ENCODE data around the gene C14orf119. TPM values are rescaled to one million over a fixed set of nuclear protein-coding genes. Genes with fewer than 3 reads are reported as not detected.

The C14orf119 gene
- total RNA-seq, 1 experiment from 2014 or later = 46.8 TPM

- no peak for TF ChIP-seq SP1 (IDR thresholded peaks at IDR 0.05; ENCODE audit: low read depth)
- no peak for TF ChIP-seq ATF3 (IDR thresholded peaks at IDR 0.05)
- TF ChIP-seq CEBPB (IDR thresholded peaks at IDR 0.05; ENCODE audit: low read depth) = no peak
- no peak for TF ChIP-seq SIN3A (IDR thresholded peaks at IDR 0.05; ENCODE audit: low read depth)
- peak; percentile 37 for TF ChIP-seq YY1 (IDR thresholded peaks at IDR 0.05; ENCODE audit: extremely low read depth, insufficient replicate concordance, low read depth, low read length)
Measured at GRCh38 chr14:23057757-23058653, 37.3 kb upstream of the C14orf119 start (continued).

- BruUV-seq (replicated peaks) = TSS peak; percentile 68
- CTCF ChIA-PET = interaction anchor here (1.0 to 9.9 kb wide), 24 partner anchors 10 to 499 kb away, joined by 3 to 175 read pairs (median 5); partner anchors contain the start of genes ACIN1, AJUBA, C14orf119 and PRMT5
- Histone ChIP-seq H3K79me2 (ENCODE audit: insufficient read depth, low read length) (peaks cover 7% of the 10 kb centered on the region; the same call in 1 of the 2 replicates), H3K4me3 (replicated peaks in 1 of 2; ENCODE audit: low read depth in 1 of 2, low read length in 2 of 2) (no peak overlapping the region), H4K20me1 (ENCODE audit: insufficient read depth) (no peaks in the 10 kb centered on the region), H3K4me2 (ENCODE audit: low read length) (peak overlapping the region; percentile 95; the same call in 1 of the 2 replicates), H3K36me3 (ENCODE audit: control insufficient read depth in 1 of 2, insufficient read depth in 2 of 2, low read length in 2 of 2) (peaks cover 29 to 35% of the 10 kb centered on the region in 2 experiments; a peak in 3 of 4 replicates), H3K27me3 (ENCODE audit: insufficient read depth, low read length) (no peaks in the 10 kb centered on the region), H3K27ac (ENCODE audit: low read depth, low read length) (peak overlapping the region; percentile 84), H3K4me1 (ENCODE audit: control insufficient read depth in 1 of 2, insufficient read depth in 2 of 2, low read length in 2 of 2) (peaks cover 27 to 51% of the 10 kb centered on the region in 2 experiments), H3K9me3 (ENCODE audit: control insufficient read depth in 1 of 2, insufficient read depth in 1 of 2, low read depth in 1 of 2, low read length in 2 of 2) (no peaks in the 10 kb centered on the region), H3K9ac (ENCODE audit: low read length) (no peak overlapping the region), H2AFZ (ENCODE audit: low read depth, low read length, poor library complexity, severe bottlenecking) (no peak overlapping the region), H3K9me2 (ENCODE audit: insufficient read depth) (no peaks in the 10 kb centered on the region)
- ATAC-seq (no peak), DNase-seq (ENCODE audit: low read depth, low spot score) (no peak)
- RAD21 ChIA-PET (ENCODE audit: low non-redundant PET in 1 of 2, low total read pairs in 2 of 2, uncharacterized antibody in 2 of 2, unreplicated experiment in 2 of 2) = interaction anchor here (1.0 to 1.3 kb wide), 5 partner anchors 10 to 87 kb away, joined by 3 to 12 read pairs (median 5); partner anchors contain the start of gene AJUBA (in 1 of the 2)
- POLR2A ChIA-PET = interaction anchor here (0.9 to 1.7 kb wide), 7 partner anchors 7 to 82 kb away, joined by 3 to 10 read pairs (median 5); no protein-coding TSS in a partner anchor
- intact Hi-C loops (cut with micrococcal nuclease) = loop anchor here (1.0 to 5.0 kb wide), 4 partner anchors 52 to 502 kb away; no protein-coding TSS in a partner anchor
- TF ChIP-seq EGR1 (IDR thresholded peaks at IDR 0.05; ENCODE audit: low read depth) (no peak), ZNF274 (IDR thresholded peaks at IDR 0.05; ENCODE audit: low read depth, low read length) (no peak), RAD21 (IDR thresholded peaks at IDR 0.05; ENCODE audit: low read depth) (no peak), SIN3A (IDR thresholded peaks at IDR 0.05; ENCODE audit: low read depth) (no peak), ATF3 (IDR thresholded peaks at IDR 0.05) (no peak), CBX3 (IDR thresholded peaks at IDR 0.05; ENCODE audit: low read depth) (no peak), CTCF (IDR thresholded peaks at IDR 0.05 in 2 of 3, conservative IDR thresholded peaks at IDR 0.05 in 1 of 3; ENCODE audit: borderline replicate concordance in 1 of 3, insufficient read depth in 1 of 3, low read depth in 2 of 3, low read length in 2 of 3) (no peak), MAX (IDR thresholded peaks at IDR 0.05) (no peak), TCF7L2 (IDR thresholded peaks at IDR 0.05; ENCODE audit: borderline replicate concordance, extremely low read depth, insufficient read depth, insufficient read length) (no peak), REST (IDR thresholded peaks at IDR 0.05; ENCODE audit: low read depth) (no peak), ELF1 (IDR thresholded peaks at IDR 0.05; ENCODE audit: borderline replicate concordance, low read depth) (no peak)
Measured at GRCh38 chr14:23058654-23059504, 36.4 kb upstream of the C14orf119 start.

All from HCT116 (cell line).